Measurements from ENCODE around the gene CDK5R1. TPM values are rescaled to one million over a fixed set of nuclear protein-coding genes. Genes with fewer than 3 reads are reported as not detected.

The CDK5R1 gene
- polyA plus RNA-seq, 1 donor (not counting 4 experiments of a cell fraction or from before 2014, with no cell fraction given), result 2.9 TPM

- H3K4me2 ChIP-seq (ENCODE audit: control insufficient read depth, extremely low read depth, insufficient read depth, low read depth, low read length), result no peak overlapping the region
- no peak for FAIRE-seq
- TF ChIP-seq CTCF (optimal IDR thresholded peaks at IDR 0.05 in 1 of 3, IDR thresholded peaks at IDR 0.05 in 1 of 3, conservative IDR thresholded peaks at IDR 0.05 in 1 of 3; ENCODE audit: extremely low read depth in 1 of 3, insufficient read depth in 2 of 3, low read length in 3 of 3) (no peak), EZH2 (IDR thresholded peaks at IDR 0.05; ENCODE audit: low read length) (no peak)
- dilution Hi-C loops (cut with MboI; ENCODE audit: extremely low pct_ligation_motif_present, low sequenced_read_pairs), result no loop called here
- H3K27ac ChIP-seq (ENCODE audit: control insufficient read depth, insufficient read depth, low read length), result no peak overlapping the region
- H4K20me1 ChIP-seq (ENCODE audit: control insufficient read depth, extremely low read depth, insufficient read depth, low read length), result no peaks in the 10 kb centered on the region
- H3K9me1 ChIP-seq (ENCODE audit: control insufficient read depth, extremely low read depth, insufficient read depth, low read length), result no peaks in the 10 kb centered on the region
- no peaks in the 10 kb centered on the region for H3K27me3 ChIP-seq (ENCODE audit: control insufficient read depth, extremely low read depth, insufficient read depth, low read length)
- no peak overlapping the region for H3K4me3 ChIP-seq (ENCODE audit: control insufficient read depth in 2 of 3, extremely low read depth in 1 of 3, insufficient read depth in 2 of 3, low read depth in 1 of 3, low read length in 3 of 3)
- no peaks in the 10 kb centered on the region for H3K36me3 ChIP-seq (ENCODE audit: control insufficient read depth in 2 of 2, extremely low read depth in 1 of 2, insufficient read depth in 2 of 2, low read length in 2 of 2)
- DNase-seq (ENCODE audit: low read depth, low spot score), result no peak
- no peaks in the 10 kb centered on the region for H3K79me2 ChIP-seq (ENCODE audit: control insufficient read depth, insufficient read depth, low read length)
- no peak overlapping the region for H2AFZ ChIP-seq (ENCODE audit: control insufficient read depth, low read length)
- H3K9me3 ChIP-seq (ENCODE audit: control insufficient read depth, low read depth, low read length), result no peaks in the 10 kb centered on the region
- no peak overlapping the region for H3K9ac ChIP-seq (ENCODE audit: control insufficient read depth, extremely low read depth, insufficient read depth, low read length)
- peaks cover under 1% of the 10 kb centered on the region for H3K4me1 ChIP-seq (ENCODE audit: control insufficient read depth, extremely low read depth, insufficient read depth, low read length)
Observed at GRCh38 chr17:32513579-32513978, 26.8 kb downstream of the CDK5R1 start.

DNA sequence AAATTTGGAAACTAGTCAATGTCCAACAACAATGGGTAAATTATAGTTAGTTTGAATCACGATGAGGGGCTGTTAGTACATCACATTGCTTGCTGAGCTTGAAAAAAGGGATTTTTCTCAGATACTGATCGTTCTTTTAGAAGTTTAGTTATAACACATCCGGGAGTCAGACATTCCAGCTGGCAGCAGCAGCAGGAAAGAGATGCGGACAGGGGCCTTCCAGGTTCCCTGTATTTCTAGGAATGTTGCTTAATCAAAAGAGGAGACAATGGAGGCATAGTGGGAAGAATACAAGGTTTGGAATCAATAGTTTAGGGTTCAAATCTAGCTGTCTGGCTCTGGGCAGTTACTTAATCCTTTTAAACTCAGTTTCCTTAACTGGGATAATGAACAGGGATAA, 27.8 kb downstream of the CDK5R1 start:
- H3K9me1 ChIP-seq (ENCODE audit: control insufficient read depth, extremely low read depth, insufficient read depth, low read length), result no peaks in the 10 kb centered on the region
- H3K27me3 ChIP-seq (ENCODE audit: control insufficient read depth, extremely low read depth, insufficient read depth, low read length), result no peaks in the 10 kb centered on the region
- H3K4me1 ChIP-seq (ENCODE audit: control insufficient read depth, extremely low read depth, insufficient read depth, low read length), result peaks cover 6% of the 10 kb centered on the region
- H3K4me3 ChIP-seq (ENCODE audit: control insufficient read depth in 2 of 3, extremely low read depth in 1 of 3, insufficient read depth in 2 of 3, low read depth in 1 of 3, low read length in 3 of 3), result no peak overlapping the region
- dilution Hi-C loops (cut with MboI; ENCODE audit: extremely low pct_ligation_motif_present, low sequenced_read_pairs), result no loop called here
- no peaks in the 10 kb centered on the region for H3K9me3 ChIP-seq (ENCODE audit: control insufficient read depth, low read depth, low read length)
- FAIRE-seq (peak; percentile 9), DNase-seq (ENCODE audit: low read depth, low spot score) (no peak)
- no peak overlapping the region for H3K4me2 ChIP-seq (ENCODE audit: control insufficient read depth, extremely low read depth, insufficient read depth, low read depth, low read length)
- H3K9ac ChIP-seq (ENCODE audit: control insufficient read depth, extremely low read depth, insufficient read depth, low read length), result no peak overlapping the region
- no peaks in the 10 kb centered on the region for H3K36me3 ChIP-seq (ENCODE audit: control insufficient read depth in 2 of 2, extremely low read depth in 1 of 2, insufficient read depth in 2 of 2, low read length in 2 of 2)
- H3K79me2 ChIP-seq (ENCODE audit: control insufficient read depth, insufficient read depth, low read length), result no peaks in the 10 kb centered on the region
- H2AFZ ChIP-seq (ENCODE audit: control insufficient read depth, low read length), result no peak overlapping the region
- no peak overlapping the region for H3K27ac ChIP-seq (ENCODE audit: control insufficient read depth, insufficient read depth, low read length)
- no peak for TF ChIP-seq CTCF (optimal IDR thresholded peaks at IDR 0.05 in 1 of 3, IDR thresholded peaks at IDR 0.05 in 1 of 3, conservative IDR thresholded peaks at IDR 0.05 in 1 of 3; ENCODE audit: extremely low read depth in 1 of 3, insufficient read depth in 2 of 3, low read length in 3 of 3)
- no peak for TF ChIP-seq EZH2 (IDR thresholded peaks at IDR 0.05; ENCODE audit: low read length)
- no peaks in the 10 kb centered on the region for H4K20me1 ChIP-seq (ENCODE audit: control insufficient read depth, extremely low read depth, insufficient read depth, low read length)

All from keratinocyte (primary cell).